ENCODE data around the gene DOCK9. TPM values are rescaled to one million over a fixed set of nuclear protein-coding genes. Genes with fewer than 3 reads are reported as not detected.

Gene DOCK9
- total RNA-seq, 6 experiments from 2014 or later = 21.8 to 30.5 (median 25.5) TPM

GRCh38 chr13:98918771-98919170 is 59.1 kb downstream of the DOCK9 start:
- no peak for DNase-seq
- Mint-ChIP-seq H3K9me3 (no peaks in the 10 kb centered on the region), H3K4me1 (ENCODE audit: low read depth) (peaks cover 21% of the 10 kb centered on the region), H3K36me3 (ENCODE audit: low read depth) (peaks cover 37% of the 10 kb centered on the region), H3K4me3 (no peak overlapping the region), H3K27ac (no peak overlapping the region), H3K27me3 (ENCODE audit: insufficient read depth) (peaks cover 1% of the 10 kb centered on the region; the same call in 1 of the 2 replicates)
- TF ChIP-seq CTCF (IDR thresholded peaks at IDR 0.05) = no peak

GRCh38 chr13:98917116-98917515 is 60.7 kb downstream of the DOCK9 start:
- H3K27ac Mint-ChIP-seq = no peak overlapping the region
- no peak overlapping the region for H3K4me3 Mint-ChIP-seq
- peaks cover 1% of the 10 kb centered on the region; the same call in 1 of the 2 replicates for H3K27me3 Mint-ChIP-seq (ENCODE audit: insufficient read depth)
- no peak for DNase-seq
- H3K4me1 Mint-ChIP-seq (ENCODE audit: low read depth) = peaks cover 22% of the 10 kb centered on the region
- H3K36me3 Mint-ChIP-seq (ENCODE audit: low read depth) = peaks cover 27% of the 10 kb centered on the region
- H3K9me3 Mint-ChIP-seq = no peaks in the 10 kb centered on the region
- TF ChIP-seq CTCF (IDR thresholded peaks at IDR 0.05) = no peak

- Mint-ChIP-seq H3K36me3 (ENCODE audit: low read depth) (peaks cover 20% of the 10 kb centered on the region), H3K27me3 (ENCODE audit: insufficient read depth) (peaks cover 1% of the 10 kb centered on the region; the same call in 1 of the 2 replicates), H3K4me1 (ENCODE audit: low read depth) (peaks cover 22% of the 10 kb centered on the region), H3K9me3 (no peaks in the 10 kb centered on the region), H3K4me3 (no peak overlapping the region), H3K27ac (no peak overlapping the region)
- TF ChIP-seq CTCF (IDR thresholded peaks at IDR 0.05) = no peak
- DNase-seq = no peak
These were observed 61.5 kb downstream of the DOCK9 start for GRCh38 chr13:98916403-98916802.

- TF ChIP-seq CTCF (IDR thresholded peaks at IDR 0.05) = no peak
- Mint-ChIP-seq H3K36me3 (ENCODE audit: low read depth) (peaks cover 17% of the 10 kb centered on the region), H3K27me3 (ENCODE audit: insufficient read depth) (peaks cover under 1% of the 10 kb centered on the region; the same call in 1 of the 2 replicates)
These were observed 61.9 kb downstream of the DOCK9 start for GRCh38 chr13:98915981-98916380.

GRCh38 chr13:98915563-98915962 is 62.3 kb downstream of the DOCK9 start:
- DNase-seq = peak; percentile 7
- Mint-ChIP-seq H3K27ac (peak overlapping the region; percentile 2; the same call in 1 of the 2 replicates), H3K9me3 (no peaks in the 10 kb centered on the region), H3K36me3 (ENCODE audit: low read depth) (peaks cover 13% of the 10 kb centered on the region), H3K27me3 (ENCODE audit: insufficient read depth) (no peaks in the 10 kb centered on the region), H3K4me1 (ENCODE audit: low read depth) (peaks cover 29% of the 10 kb centered on the region), H3K4me3 (no peak overlapping the region)
- no peak for TF ChIP-seq CTCF (IDR thresholded peaks at IDR 0.05)

More at GRCh38 chr13:98915981-98916380, 61.9 kb downstream of the DOCK9 start:
- DNase-seq = no peak
- Mint-ChIP-seq H3K27ac (no peak overlapping the region), H3K9me3 (no peaks in the 10 kb centered on the region), H3K4me1 (ENCODE audit: low read depth) (peaks cover 25% of the 10 kb centered on the region), H3K4me3 (no peak overlapping the region)

Measured in HFFc6 (cell line).